HG03565 (cell line): Measurements from ENCODE around the gene PHLDA1.
"Not testable (repeated sequence)": the region's sequence is repeated elsewhere in the genome, so short reads cannot be mapped to it uniquely, and the experiment has no call there.

Source experiments
- ATAC-seq: cut with Tn5 transposase; IDR thresholded peaks from one replicate; pipeline ENCODE4 v1.9.1; 2021; ENCODE audit warnings: mild to moderate bottlenecking, moderate library complexity; ENCODE audit not compliant: unreplicated experiment

The PHLDA1 gene

DNA sequence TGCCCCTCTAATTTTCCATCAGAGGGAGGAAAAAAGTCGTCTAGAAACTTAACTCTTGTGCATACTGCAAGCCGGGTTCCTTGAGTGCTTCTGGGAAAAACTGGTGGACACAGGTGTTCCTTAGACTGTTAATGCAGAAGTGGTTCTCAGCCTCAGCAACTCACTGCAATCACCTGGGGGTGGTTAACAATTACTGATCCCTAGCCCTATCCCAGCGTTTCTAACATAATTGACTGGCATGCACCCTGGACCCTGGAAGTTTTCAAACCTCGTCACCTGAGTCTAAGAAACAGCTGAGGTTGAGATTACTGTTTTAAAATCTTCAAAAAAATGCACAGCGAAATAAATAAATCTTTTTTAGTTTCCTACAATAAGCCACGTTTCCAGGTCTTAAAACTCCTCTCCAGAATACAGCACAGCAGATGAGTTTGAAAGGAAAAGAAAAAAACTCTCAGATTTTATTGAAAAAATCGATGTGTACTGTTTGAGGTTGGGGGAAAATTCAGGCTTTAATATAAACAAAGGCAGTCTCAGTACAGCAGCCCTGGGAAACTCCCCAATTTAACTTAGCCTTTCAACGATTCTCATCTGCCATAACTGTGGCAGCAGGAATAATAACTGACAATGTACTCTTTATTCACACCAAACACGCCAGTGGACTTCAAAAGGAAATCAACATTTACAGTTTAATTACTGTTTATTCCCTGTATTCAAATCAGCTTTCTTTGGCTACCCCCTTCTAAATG is 45.4 kb downstream of the PHLDA1 start:
- ATAC-seq, result no peak

- ATAC-seq, result no peak
Measured at GRCh38 chr12:75985566-75985965, 46.0 kb downstream of the PHLDA1 start.

GRCh38 chr12:75984577-75985182 is 46.9 kb downstream of the PHLDA1 start:
- no peak for ATAC-seq

- ATAC-seq, result not testable (repeated sequence)
Measured at GRCh38 chr12:75983851-75984250, 47.7 kb downstream of the PHLDA1 start.

GRCh38 chr12:75982979-75983660 is 48.5 kb downstream of the PHLDA1 start:
- ATAC-seq, result no peak

GRCh38 chr12:75982169-75982564 is 49.4 kb downstream of the PHLDA1 start:
- ATAC-seq, result no peak

- ATAC-seq, result peak; percentile 41
Measured at GRCh38 chr12:75981247-75982168, 50.1 kb downstream of the PHLDA1 start.

DNA sequence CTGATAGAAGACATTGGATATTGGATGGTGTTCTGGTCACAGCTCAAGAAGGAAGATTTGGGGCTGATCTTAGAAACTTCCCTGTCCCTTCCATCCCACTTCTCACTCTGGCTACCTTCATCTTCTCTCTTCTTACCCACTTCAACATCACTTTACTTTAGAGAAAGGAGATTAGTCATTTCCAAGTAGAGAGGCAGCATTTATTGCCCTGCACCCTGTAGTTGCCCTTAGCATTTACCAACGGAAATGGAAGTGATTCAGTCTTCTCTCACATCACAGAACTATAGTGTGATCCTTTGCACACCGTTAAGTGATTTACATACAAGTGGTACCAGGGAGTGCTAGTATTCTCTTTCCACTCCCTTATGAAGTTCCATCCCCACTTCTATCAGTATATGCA is 52.4 kb downstream of the PHLDA1 start:
- ATAC-seq, result no peak

GRCh38 chr12:75978677-75979076 is 52.9 kb downstream of the PHLDA1 start:
- ATAC-seq, result no peak

- ATAC-seq, result peak; percentile 95
Measured at GRCh38 chr12:75977952-75978671, 53.5 kb downstream of the PHLDA1 start.

DNA sequence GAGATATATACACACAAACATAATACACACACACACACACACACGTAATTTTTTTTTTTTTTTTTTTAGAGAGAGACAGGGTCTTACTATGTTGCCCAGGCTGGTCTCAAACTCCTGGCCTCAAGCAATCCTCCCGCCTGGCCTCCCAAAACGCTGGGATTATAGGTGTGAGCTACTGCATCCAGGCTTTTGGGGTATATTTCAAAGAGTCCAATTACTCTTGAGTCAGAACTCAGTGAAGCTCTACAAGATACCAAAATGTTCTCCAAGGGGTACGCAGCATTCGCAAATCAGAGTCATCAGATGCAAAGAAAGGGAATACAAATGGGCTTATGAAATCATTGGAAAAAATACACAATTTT is 54.0 kb downstream of the PHLDA1 start:
- ATAC-seq, result no peak

- no peak for ATAC-seq
Measured at GRCh38 chr12:75976913-75977312, 54.7 kb downstream of the PHLDA1 start.

- no peak for ATAC-seq
Measured at GRCh38 chr12:75976113-75976512, 55.5 kb downstream of the PHLDA1 start.

- ATAC-seq, result no peak
Measured at GRCh38 chr12:75975702-75976101, 55.9 kb downstream of the PHLDA1 start.
